Stimulated activated CD4-positive, alpha-beta T cell treated with anti-CD3 and anti-CD28 coated beads, Interleukin-1b, Interleukin-23, amount 100 ng/mL, for 24 hours (primary cell): ENCODE results near the gene IGSF3.
"Not testable (repeated sequence)": the region's sequence is repeated elsewhere in the genome, so short reads cannot be mapped to it uniquely, and the experiment has no call there.

ENCODE experiments used
- DNase-seq, 4 experiments: peaks; one replicate each; pipeline ENCODE4 v3.0.0-alpha.2; 2020; ENCODE audit warnings: low read depth in 4 of 4, low spot score in 1 of 4

The IGSF3 gene

DNA sequence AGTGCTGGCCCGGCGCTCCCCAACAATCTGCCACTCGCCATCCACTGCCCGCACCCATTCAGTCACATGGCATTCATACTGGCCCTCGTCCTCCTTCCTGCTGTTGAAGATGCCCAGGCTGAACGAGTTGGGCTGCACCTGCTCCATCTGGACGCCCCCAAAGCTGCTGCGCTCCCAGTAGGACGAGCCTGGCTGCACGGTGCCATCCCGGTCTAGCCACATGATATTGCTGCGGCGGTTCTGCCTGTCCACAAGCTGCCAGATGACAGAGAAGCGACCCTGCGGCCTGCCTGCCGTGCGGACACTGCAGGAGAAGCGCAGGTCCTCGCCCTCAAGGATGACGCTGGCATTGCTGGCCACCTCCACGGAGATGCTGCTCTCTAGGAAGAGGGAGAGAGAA lies 63.9 kb downstream of the IGSF3 start:
- DNase-seq, result not testable (repeated sequence)

DNA sequence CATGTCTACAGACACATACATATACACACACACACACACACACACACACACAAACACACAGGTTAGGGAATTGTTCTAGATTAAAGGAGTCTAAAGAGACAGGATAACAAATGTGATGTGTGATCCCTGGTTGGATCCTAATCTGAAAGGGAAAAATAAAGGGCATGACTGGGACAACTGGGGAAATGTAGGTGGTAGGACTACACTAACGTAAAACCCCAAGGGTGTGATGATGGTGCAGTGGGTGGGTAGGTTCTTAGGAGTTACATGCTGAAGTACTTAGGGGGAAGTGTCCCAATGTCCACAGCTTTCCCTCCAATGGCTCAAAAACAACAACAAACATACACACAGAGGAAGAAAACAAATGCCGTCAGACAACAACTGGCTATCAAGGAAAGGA lies 68.2 kb downstream of the IGSF3 start:
- DNase-seq, result not testable (repeated sequence)

DNA sequence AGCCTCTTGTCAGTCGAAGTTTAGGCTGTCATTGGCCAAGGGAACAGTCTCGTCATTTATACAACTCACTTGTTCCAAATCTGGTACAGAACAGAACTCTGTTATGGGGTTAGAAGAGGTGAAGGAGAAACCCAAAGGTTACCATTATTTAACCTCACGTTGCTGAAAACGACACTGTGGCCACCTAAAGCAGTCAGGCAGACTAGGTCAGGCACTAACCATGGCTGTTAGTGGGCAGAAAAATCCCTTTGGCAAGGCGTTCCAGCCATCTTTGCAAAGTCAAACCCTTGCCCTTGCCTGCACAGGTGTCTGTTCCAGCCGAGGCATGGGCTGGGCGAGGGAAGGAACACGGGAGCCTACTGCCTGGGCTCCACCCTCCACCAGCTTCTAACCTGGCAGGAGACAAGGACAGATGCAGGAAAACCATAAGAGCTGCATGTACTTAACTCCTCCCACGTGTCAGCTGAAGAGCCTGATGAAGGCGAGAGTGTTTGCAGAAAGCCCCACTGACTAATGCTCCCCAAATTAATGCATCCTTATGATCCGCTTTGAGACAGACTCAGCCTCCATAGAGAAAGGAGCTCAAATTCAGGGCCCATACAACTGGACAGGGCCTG lies 69.0 kb downstream of the IGSF3 start:
- DNase-seq, result not testable (repeated sequence)

DNA sequence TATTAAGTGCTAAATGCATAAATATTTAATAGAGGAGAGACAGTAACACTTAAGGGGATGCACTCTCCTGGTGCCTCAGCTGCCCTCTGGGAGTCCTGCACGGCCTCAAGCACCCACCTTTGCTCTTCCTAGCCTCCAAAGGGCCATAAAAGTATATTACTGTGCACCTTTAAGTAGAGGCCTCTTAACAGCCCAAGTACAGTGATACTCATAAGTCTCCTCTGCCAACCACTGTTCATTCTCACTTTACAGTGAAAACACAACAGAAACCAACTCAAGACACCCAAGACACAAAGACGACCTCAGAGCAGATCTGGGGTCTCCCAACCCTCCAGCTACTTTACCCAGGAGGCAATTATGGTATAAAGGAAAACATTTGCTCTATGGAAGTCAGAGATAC lies 70.1 kb downstream of the IGSF3 start:
- not testable (repeated sequence) for DNase-seq

DNA sequence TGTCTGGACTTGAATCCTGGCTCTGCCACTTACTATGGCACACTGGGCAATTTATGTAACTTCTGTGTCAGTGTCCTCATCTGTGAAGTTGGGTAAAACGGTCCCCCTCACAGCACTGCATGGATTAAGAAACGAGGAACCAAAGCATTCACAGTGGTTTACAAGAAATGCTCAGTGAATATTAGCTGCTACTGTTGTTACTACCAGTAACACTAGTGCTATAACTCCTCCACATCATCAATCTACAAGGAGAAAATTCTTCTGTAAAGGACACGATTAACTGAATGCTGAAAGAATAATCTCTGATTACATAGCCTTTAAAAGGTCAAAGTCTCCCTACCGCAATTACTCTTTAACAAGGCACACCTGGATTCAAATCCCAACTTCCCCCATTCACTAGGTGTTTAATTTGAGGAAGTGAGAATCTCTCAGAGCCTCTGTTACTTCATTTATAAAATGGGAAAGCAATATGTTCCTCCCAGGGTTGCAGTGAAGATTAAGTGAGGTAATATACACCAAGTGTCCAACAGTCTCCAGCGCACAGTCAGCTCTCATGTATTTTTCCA lies 70.7 kb downstream of the IGSF3 start:
- DNase-seq, result not testable (repeated sequence)

DNA sequence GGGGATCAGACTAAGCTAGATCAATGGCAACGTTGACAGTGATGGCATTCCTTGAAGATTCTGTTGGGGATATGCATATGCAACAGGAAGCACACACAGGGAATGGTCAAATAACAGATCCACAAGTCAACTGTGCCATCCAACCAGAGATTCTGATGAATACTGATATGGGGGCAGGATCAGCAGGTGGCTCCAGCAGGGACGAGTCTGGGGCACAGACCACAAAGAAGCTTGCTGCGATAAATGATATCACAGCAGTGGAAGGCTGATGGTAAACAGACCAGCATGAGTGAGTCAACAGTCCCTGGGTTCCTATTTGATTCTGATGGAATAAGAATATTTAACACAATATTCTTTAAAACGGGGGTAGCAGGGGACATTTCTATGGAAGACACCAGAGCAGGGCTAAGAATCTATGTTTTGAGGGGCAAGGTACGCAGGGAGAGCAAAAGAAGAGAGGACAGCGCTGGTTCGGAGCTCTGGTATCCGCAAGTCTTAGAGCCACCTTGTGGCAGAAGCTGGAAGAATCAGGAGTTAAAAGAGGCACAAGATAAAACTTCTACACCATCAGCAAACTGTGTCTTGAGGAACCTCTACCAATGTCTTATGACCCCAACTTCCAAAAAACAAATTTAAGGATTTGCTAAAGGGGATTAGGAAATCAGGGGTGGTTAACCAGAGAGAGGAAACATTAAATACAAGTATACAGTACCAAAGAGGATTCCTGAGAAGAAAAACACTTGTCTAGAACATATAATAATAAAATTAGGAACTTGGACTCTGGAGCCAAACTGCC lies 71.4 kb downstream of the IGSF3 start:
- peak in 2 of 4 experiments; percentile 15 to 27 for DNase-seq

DNA sequence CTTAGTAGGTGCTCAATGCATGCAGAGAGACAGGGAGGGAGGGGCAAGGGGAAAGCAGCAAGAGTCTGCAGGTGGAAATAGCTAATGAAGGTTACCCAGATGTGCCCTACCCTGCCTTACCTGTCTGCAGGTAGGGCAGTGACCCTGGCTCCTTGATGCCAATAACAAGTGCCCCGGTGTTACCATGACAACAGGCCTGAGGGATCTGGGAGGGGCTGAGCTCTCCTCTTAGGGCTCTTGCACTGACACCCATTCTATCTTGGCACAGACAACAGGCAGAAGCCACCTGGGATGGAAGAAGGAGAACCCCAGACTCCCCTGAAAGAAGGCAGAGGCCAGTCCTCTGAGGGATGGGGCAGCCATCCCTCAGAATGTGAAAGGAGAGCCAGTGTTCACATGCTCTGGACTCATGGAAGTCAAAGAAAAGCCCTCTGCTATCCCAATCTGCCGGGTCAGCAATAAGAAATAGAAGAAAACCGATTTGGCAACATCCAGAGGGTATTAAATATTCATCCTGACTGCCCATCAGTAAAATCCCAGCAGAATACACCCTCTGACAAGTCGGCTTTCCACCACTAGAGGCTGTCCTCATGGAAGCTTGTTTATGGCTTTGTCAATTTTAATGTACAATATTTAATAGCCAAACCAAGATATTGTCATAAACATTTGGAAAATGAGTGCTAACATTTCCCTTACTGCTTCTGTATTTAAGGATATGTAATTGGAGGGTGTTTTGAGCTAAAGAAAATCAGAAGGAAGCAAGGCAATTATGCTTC lies 72.3 kb downstream of the IGSF3 start:
- not testable (repeated sequence) for DNase-seq

DNA sequence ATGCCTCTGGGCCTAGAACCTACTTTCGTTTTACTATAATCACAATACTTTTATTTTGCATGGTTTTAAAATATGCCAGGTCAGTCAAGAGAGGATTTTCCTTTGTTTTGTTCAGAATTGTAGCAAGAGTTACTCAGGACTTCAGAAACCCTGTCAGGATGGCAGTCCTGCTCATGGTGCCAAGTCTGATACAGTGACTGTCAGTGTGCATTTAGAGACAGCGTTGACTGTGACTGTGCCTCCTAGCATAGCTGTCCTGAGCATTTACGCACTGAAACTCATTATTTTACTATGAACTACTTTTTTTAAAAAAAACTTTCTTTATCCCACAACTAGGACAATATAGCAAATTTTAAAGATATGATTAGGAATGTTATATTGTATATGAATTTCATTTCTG lies 73.6 kb downstream of the IGSF3 start:
- not testable (repeated sequence) for DNase-seq

DNA sequence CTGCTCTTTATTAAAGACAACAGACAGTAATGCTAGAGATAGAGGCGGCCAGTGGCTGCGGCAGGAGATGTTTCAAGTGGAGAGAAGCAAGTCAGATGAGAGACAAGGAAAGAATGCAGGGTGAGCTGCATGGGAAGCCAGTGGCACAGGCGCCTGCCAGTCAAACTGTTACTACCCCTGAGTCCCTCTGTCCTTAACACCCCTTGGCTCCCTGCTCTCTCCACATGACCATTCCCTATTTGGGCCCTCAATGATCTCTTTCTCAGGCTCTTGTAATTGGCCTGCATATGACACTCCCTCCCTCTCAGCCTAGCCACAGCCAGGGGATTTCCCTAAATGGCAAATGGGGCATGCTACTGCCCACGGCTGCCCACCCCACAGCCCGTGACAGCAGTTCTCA lies 74.1 kb downstream of the IGSF3 start:
- DNase-seq, result not testable (repeated sequence)

DNA sequence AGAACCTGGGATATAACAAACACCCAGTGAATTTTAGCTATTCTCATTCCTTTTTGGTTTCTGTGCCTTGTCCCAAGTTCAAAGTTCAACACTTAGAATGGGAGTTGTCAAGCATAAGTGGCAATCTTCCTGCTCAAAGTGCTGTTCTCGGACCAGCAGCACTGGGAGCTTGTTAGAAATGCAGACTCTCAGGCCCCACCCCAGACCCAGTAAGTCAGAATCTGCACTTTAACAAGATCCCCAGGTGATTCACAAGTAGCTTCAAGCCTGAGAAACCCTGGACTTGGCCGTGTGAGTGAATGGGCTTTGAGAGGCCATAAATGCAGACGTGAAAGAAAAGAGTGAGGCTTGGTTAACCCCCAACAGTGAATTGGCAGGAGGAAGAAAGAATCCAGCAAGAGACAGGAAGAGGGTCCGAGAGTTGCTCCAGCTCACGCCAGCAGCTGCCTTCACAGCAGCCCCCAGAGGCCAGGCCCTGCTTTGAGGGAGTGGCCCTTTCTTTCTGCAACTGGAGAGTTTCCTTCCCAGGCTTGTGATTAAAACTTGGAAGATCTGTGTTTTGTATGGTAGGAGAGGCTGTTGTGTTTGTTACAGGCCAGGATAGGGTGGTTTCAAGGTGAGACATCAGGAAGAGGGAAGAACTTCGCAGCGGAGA lies 75.5 kb downstream of the IGSF3 start:
- DNase-seq, result not testable (repeated sequence)

DNA sequence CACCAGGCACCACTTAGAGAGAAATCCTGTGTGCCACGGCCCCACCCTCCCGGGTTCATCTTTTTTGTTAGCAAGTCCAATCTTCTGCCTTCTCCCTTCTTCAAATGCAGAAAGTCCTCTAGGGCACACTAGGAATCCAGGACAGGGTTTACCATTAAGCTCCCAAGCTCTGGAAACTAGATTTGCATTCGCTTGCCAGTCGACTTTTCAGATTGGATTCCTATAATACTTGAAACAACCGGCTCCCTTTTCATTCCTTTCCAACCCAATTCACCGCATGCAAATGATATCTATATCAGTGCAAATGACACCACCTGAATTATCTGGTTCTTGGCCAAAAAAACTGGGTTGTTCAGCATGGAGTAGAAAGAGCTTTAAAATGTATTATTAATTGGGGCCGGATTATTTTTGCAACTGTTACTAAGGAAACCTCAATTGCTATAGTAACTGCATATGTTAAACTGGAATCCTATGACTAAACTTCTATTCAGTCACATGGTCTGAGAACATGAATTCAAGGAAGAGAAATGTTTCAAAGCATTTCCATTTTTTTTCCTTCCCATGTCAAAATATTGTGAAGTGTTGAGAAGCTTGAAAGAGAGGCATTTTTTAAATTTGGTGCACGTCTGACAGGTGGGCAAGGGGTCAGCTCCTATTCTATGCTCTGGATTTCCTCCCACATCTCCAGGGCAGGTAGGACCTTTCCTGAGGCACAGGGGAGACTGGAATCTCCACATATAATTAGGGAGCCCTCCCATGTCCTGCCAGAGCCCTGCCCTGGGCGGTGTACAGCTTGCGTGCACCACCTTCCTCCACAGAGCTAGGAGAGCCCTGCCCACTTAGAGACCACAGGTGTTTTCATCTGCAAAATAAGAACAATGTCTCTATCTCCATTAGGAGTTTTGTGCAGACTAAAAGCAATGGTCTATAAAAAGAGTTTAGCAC lies 76.3 kb downstream of the IGSF3 start:
- not testable (repeated sequence) for DNase-seq

DNA sequence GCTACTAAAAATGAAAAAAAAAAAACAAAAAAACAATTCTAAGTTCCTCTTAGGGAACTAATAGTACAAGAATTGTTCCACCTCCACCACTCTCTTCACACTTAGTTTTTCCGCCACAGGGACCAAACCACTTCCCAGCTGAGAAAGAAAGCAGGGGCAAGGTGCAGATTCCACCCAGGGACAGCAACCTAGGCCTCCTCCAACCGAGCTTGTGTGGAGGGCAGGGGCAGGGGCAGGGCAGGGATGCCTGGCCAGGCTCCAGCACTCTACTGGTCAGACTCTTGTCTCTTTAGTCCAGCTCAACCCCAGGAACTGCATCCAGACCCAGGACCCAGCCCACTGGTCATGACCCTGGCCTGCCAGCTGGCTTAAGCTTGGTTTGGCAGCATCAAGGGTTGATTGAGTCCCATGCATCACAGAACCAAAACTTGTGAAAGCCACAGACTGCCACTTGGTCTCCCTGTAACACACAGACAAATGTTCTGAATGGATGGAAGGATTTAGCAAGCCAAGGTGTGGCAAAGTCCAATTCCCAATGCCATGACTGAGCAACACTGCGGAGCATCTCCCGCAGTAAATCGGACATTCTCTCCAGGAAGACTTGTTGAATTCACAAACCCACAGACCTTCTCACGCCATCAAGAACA lies 77.1 kb downstream of the IGSF3 start:
- not testable (repeated sequence) for DNase-seq

DNA sequence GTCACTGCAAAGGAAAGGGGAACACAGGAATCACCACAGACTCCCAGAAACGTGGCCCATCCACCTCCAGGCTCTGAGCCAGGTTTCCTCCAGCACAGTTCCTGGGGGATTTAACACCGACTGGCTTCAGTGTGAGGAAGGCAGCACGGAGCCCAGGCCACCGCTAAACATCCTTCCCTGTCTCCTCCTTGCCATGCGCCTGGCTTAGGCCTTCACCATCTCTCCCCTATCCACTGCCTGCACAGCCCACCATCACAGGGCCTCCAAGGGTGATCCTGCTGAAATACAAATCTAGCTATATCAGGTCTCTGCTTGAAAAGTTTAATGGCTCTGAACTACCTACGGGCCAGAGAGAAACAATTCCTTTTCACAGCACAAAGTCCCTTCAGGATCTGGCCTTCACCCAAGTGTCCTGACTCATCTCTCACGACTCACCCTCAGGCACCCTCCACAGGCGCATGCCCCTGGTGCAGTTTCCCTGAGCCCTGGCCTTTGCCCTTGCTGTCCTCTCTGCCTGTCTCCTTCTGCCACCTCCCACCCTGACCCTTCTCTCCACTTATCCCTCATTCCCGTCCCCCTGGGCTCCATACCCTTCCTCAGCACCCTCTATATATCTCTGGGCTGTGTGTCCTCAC lies 78.3 kb downstream of the IGSF3 start:
- not testable (repeated sequence) for DNase-seq

DNA sequence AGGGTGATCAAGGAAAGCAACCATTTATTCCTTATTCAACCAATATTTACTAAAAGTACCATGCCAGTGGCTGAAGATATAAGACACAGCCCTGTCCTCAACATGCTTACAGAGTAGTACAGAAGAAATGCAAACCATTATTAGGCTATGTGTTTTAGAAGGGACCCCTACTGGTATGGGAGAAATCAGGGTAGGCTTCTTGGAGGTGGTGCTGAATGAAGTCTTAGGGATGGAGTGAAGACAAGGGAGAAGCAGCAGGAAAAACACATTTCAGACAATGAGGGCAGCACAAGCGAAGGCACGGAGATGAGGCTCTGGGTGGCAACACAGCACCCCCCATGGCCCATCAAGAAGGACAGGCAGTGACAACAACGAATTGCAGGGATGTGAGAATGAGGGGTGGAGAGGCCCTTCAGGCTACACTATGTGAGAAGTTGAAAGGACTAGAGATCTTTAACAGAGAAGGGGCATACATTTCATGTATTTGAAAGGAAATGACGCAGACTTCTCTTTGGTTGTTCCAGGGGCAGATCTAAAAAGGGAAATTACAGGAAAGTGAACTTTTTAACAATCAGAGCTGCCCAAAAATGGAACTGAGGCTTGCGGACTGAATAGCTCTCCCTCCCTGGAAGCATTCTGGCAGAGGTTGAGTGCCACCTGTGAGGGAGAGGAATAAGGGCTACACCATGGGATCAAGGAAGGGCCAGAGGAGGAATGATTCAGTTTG lies 79.9 kb downstream of the IGSF3 start:
- DNase-seq, result no peak

DNA sequence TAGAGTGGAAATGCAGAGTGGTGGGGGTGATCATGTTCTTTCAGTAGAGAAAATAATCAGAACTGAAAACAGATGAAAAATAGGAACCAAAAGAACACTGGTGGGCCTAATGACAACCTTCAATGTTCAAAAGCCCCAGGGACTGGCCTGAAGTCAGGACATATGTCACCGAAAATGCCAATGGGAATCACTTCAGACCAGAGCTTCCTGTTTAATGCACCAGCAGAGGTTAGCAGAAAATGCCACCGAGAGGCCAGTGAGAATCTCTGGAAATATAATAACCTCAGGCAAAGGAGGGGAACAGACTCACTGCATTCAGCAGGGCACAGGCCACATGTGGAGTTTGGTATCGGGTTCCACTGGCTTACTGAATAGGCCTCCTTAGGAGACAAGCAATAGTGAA lies 80.8 kb downstream of the IGSF3 start:
- no peak for DNase-seq

DNA sequence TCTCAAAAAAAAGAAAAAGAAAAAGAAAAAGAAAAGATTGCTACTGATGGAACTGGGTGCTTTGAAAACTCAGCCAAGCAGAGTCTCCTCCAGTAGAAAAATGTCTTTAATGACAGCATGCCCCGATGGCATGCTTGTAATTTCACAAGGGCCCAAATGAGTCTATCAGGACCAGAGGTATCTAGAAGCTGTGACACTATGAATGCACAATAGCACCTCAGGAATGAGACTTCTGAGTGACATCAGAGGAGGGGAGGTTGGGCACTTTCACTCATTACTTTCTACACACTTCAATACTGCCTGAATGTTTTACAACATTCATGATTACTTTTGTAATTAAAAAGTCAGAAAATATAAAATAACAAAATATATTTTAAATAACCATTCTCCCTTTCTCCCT lies 81.6 kb downstream of the IGSF3 start:
- DNase-seq, result no peak

DNA sequence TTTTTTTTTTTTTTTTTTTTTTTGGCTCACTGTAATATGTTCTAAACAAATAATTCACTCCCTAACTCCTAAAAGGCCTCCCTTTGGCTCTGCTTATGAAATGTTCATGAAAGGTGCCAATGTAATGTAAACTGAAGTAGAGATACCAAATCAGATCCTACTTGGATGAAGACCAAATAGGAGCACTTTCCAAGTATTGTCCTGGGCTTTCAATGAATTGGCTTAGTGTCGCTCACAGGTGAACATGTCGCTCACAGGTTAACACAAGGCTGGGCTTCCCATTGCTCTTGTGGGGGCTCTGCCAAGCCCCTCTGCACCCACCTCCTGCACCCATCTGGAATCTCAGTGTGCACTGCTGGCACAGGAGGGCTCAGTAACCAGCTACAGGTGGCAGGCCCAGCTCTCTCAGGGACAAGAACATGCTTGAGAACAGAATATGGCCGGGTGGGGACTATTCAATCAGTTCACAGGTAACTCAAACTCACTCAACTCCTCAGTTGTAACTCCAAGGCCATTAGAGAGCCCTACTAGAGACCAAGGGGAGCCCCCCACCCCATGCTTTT lies 86.1 kb downstream of the IGSF3 start:
- DNase-seq, result no peak
